NT2/D1 (cell line): ENCODE data around the gene EPHB3.

Experiments used
- YY1 ChIP-seq: IDR thresholded peaks from 2 replicates; pipeline ENCODE4 v1.6.1; 2011; ENCODE audit not compliant: insufficient read length, insufficient read depth
- ZNF274 ChIP-seq: IDR thresholded peaks from 2 replicates; pipeline ENCODE4 v1.6.1; 2011; ENCODE audit warnings: mild to moderate bottlenecking, low read depth, low read length

- TF ChIP-seq YY1 (no peak), ZNF274 (no peak)
Measured at GRCh38 chr3:184595726-184596125, 34.1 kb downstream of the EPHB3 start.
